ENCODE data around the gene CDH23. TPM values are rescaled to one million over a fixed set of nuclear protein-coding genes. Genes with fewer than 3 reads are reported as not detected.

Gene CDH23
- total RNA-seq, 1 experiment from 2014 or later = 0.07 TPM

- intact Hi-C loops (cut with micrococcal nuclease; ENCODE audit: unreplicated experiment) = no loop called here
- DNase-seq = no peak
- Mint-ChIP-seq H3K9me3 (ENCODE audit: low read depth, unreplicated experiment) (no peaks in the 10 kb centered on the region), H3K27ac (ENCODE audit: unreplicated experiment) (no peak overlapping the region), H3K4me1 (ENCODE audit: low read depth, unreplicated experiment) (peaks cover 16% of the 10 kb centered on the region), H3K4me3 (ENCODE audit: low read depth, unreplicated experiment) (no peak overlapping the region), H3K36me3 (ENCODE audit: insufficient read depth, unreplicated experiment) (no peaks in the 10 kb centered on the region), H3K27me3 (ENCODE audit: unreplicated experiment) (peaks cover 75% of the 10 kb centered on the region)
- TF ChIP-seq CTCF (IDR thresholded peaks at IDR 0.05; ENCODE audit: unreplicated experiment) = no peak
- BruUV-seq (replicated peaks) = no TSS peak
- CTCF ChIA-PET = interaction anchor here (0.7 kb wide), 1 partner anchor 221 kb away, joined by 5 read pairs; no protein-coding TSS in a partner anchor
Measured at GRCh38 chr10:71432101-71432905, 35.6 kb downstream of the CDH23 start.

GRCh38 chr10:71432956-71433767 is 36.4 kb downstream of the CDH23 start:
- CTCF ChIA-PET = interaction anchor here (1.5 kb wide), 1 partner anchor 18 kb away, joined by 3 read pairs; no protein-coding TSS in a partner anchor
- Mint-ChIP-seq H3K4me1 (ENCODE audit: low read depth, unreplicated experiment) (peaks cover 16% of the 10 kb centered on the region), H3K9me3 (ENCODE audit: low read depth, unreplicated experiment) (no peaks in the 10 kb centered on the region), H3K36me3 (ENCODE audit: insufficient read depth, unreplicated experiment) (no peaks in the 10 kb centered on the region), H3K27me3 (ENCODE audit: unreplicated experiment) (peaks cover 77% of the 10 kb centered on the region), H3K4me3 (ENCODE audit: low read depth, unreplicated experiment) (no peak overlapping the region), H3K27ac (ENCODE audit: unreplicated experiment) (no peak overlapping the region)
- no peak for DNase-seq
- intact Hi-C loops (cut with micrococcal nuclease; ENCODE audit: unreplicated experiment) = no loop called here
- no peak for TF ChIP-seq CTCF (IDR thresholded peaks at IDR 0.05; ENCODE audit: unreplicated experiment)
- no TSS peak for BruUV-seq (replicated peaks)

- no peak overlapping the region for H3K4me3 Mint-ChIP-seq (ENCODE audit: low read depth, unreplicated experiment)
- H3K4me1 Mint-ChIP-seq (ENCODE audit: low read depth, unreplicated experiment) = peaks cover 16% of the 10 kb centered on the region
- H3K27ac Mint-ChIP-seq (ENCODE audit: unreplicated experiment) = no peak overlapping the region
- no peaks in the 10 kb centered on the region for H3K36me3 Mint-ChIP-seq (ENCODE audit: insufficient read depth, unreplicated experiment)
- no peak for TF ChIP-seq CTCF (IDR thresholded peaks at IDR 0.05; ENCODE audit: unreplicated experiment)
- no TSS peak for BruUV-seq (replicated peaks)
- DNase-seq = peak; percentile 30
- intact Hi-C loops (cut with micrococcal nuclease; ENCODE audit: unreplicated experiment) = no loop called here
- peaks cover 80% of the 10 kb centered on the region for H3K27me3 Mint-ChIP-seq (ENCODE audit: unreplicated experiment)
- no peaks in the 10 kb centered on the region for H3K9me3 Mint-ChIP-seq (ENCODE audit: low read depth, unreplicated experiment)
- CTCF ChIA-PET = interaction anchor here (0.5 to 1.5 kb wide), 3 partner anchors 12 to 36 kb away, joined by 3 read pairs; no protein-coding TSS in a partner anchor
Measured at GRCh38 chr10:71433768-71434744, 37.3 kb downstream of the CDH23 start.
